BLaER1 (cell line): Measurements from ENCODE around the gene MAP1LC3A.
A peak's percentile ranks its signal among the peaks of the same experiment; 100 is the strongest.
"Not testable (repeated sequence)": the region's sequence is repeated elsewhere in the genome, so short reads cannot be mapped to it uniquely, and the experiment has no call there.

ENCODE experiments used
- H3K27ac ChIP-seq: shearing (Covaris generic); formaldehyde crosslinking; 2 replicates; pipeline ENCODE4 v1.8.1; 2022
- H3K27me3 ChIP-seq: shearing (Covaris generic); formaldehyde crosslinking; 2 replicates; pipeline ENCODE4 v1.8.1; 2022
- H3K36me3 ChIP-seq: shearing (Covaris generic); formaldehyde crosslinking; 2 replicates; pipeline ENCODE4 v1.8.1; 2022
- H3K4me1 ChIP-seq: shearing (Covaris generic); formaldehyde crosslinking; 2 replicates; pipeline ENCODE4 v1.8.1; 2022
- H3K4me2 ChIP-seq: shearing (Covaris generic); formaldehyde crosslinking; 2 replicates; pipeline ENCODE4 v1.8.1; 2022
- H3K4me3 ChIP-seq: shearing (Covaris generic); formaldehyde crosslinking; 2 replicates; pipeline ENCODE4 v1.8.1; 2022
- H3K9ac ChIP-seq: shearing (Covaris generic); formaldehyde crosslinking; 2 replicates; pipeline ENCODE4 v1.8.1; 2022
- H3K9me3 ChIP-seq: shearing (Covaris generic); formaldehyde crosslinking; 2 replicates; pipeline ENCODE4 v1.8.1; 2022
- H4K20me1 ChIP-seq: shearing (Covaris generic); formaldehyde crosslinking; 2 replicates; pipeline ENCODE4 v1.8.1; 2022
- Cebpa-rat ChIP-seq: shearing (Covaris generic); IDR thresholded peaks from 2 replicates; pipeline ENCODE4 v1.8.1; 2022

MAP1LC3A gene

DNA sequence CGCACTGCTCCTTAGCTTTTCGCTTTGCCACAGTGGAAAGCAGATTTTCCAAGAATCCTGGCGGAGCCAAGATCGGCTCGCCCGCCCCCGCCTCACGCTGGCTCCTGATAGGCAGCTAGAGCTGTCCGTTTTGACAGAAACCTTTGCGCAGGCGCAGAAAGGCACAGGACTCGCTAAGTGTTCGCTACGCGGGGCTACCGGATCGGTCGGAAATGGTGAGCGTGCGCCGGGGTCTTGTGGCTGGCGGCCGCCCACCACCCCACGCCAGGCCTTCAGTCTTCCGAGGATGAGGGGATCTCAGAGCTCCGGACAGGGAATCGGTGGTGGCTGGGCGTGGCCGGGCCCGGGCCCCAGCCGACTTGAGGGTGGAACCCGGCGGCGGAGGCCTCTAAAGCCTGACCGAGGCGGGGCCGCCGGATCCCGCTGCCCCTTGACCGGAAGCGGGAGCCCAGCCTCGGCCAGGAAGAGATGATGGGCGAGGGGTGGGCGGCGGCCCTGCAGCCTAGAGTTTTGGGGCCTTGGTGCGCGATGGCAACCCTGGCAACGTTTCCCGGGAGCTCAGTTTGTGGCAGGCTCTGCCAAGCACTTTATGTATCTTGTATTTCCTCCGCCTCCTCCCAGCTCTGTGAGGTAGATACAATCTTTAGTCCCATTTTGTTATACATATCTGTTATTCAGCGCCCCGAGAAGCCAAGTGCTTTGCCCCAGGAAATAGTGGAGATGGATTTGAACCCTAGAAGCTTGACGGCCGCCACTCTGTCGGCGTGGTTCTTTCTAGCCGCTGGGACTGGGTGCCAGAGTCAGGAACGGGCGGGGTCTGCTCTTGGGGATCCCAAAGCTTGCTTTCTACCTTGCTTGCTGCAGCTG is 42.0 kb upstream of the MAP1LC3A start, which contains the start of gene DYNLRB1:
Gene DYNLRB1, plus strand, starts transcription at position 176 of the 867 bp plus-strand sequence. Its CDS starts 37 bp downstream, at position 213.
- Histone ChIP-seq H3K9ac (peak within 1 kb of the TSS; percentile 93), H3K27me3 (no peaks in the 10 kb centered on the region), H3K4me1 (peaks cover 29% of the 10 kb centered on the region), H3K4me3 (peak within 1 kb of the TSS; percentile 84), H3K4me2 (peak within 1 kb of the TSS; percentile 83), H3K27ac (peak within 1 kb of the TSS; percentile 86), H3K36me3 (peaks cover 26% of the 10 kb centered on the region), H4K20me1 (peaks cover 48% of the 10 kb centered on the region), H3K9me3 (no peaks in the 10 kb centered on the region)
- TF ChIP-seq Cebpa-rat: no peak

DNA sequence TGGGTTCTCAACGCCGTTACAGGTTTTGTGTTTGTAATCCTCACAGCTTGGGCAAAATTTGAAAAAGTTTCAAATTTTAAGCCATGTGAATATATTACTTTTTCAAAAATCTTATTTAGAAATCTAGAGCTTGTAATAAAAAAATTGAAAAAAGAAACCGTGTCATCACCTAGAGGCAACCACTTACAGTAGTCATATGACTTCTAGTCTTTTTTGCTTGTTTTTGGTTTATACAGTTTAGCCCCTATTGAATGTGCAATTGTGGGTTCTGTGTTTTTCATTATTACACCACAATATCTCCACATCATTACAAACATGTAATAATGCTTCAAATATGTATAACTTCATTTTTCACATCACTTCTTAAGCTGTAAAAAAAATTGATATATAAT is 41.4 kb upstream of the MAP1LC3A start:
- TF ChIP-seq Cebpa-rat: no peak
- no peaks in the 10 kb centered on the region for H3K9me3 ChIP-seq
- peak overlapping the region; percentile 93 for H3K9ac ChIP-seq
- H4K20me1 ChIP-seq: peaks cover 54% of the 10 kb centered on the region
- H3K4me2 ChIP-seq: peak overlapping the region; percentile 75
- peaks cover 33% of the 10 kb centered on the region for H3K4me1 ChIP-seq
- peaks cover 26% of the 10 kb centered on the region for H3K36me3 ChIP-seq
- H3K27me3 ChIP-seq: no peaks in the 10 kb centered on the region
- H3K27ac ChIP-seq: peak overlapping the region; percentile 86; the same call in 1 of the 2 replicates
- peak overlapping the region; percentile 84 for H3K4me3 ChIP-seq

DNA sequence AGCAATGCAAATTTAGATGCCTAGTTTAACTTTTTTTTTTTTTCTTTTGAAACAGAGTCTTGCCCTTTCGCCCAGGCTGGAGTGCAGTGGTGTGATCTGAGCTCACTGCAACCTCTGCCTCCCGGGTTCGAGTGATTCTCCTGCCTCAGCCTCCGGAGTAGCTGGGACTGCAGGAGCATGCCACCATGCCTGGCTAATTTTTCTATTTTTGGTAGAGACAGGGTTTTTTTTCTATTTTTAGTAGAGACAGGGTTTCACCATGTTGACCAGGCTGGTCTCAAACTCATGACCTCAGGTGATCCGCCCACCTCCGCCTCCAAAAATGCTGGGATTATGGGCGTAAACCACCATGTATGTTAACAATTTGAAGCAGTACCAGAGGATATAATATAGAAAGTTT is 39.7 kb upstream of the MAP1LC3A start:
- H3K9ac ChIP-seq, H3K27ac ChIP-seq, H3K9me3 ChIP-seq, H3K4me2 ChIP-seq, H3K27me3 ChIP-seq, H3K4me3 ChIP-seq: not testable (repeated sequence)
- H3K4me1 ChIP-seq: peaks cover 42% of the 10 kb centered on the region
- peaks cover 19% of the 10 kb centered on the region; the same call in 1 of the 2 replicates for H3K36me3 ChIP-seq
- H4K20me1 ChIP-seq: peaks cover 72% of the 10 kb centered on the region

GRCh38 chr20:34519841-34520240 is 38.7 kb upstream of the MAP1LC3A start:
- not testable (repeated sequence) for H3K27me3 ChIP-seq, H3K9ac ChIP-seq, H3K9me3 ChIP-seq, H3K4me3 ChIP-seq, H3K27ac ChIP-seq, H3K4me2 ChIP-seq
- Histone ChIP-seq H3K4me1 (peaks cover 36% of the 10 kb centered on the region), H4K20me1 (peaks cover 81% of the 10 kb centered on the region), H3K36me3 (peaks cover 26% of the 10 kb centered on the region)

- Histone ChIP-seq H3K36me3 (peaks cover 57% of the 10 kb centered on the region), H3K9ac (no peak overlapping the region), H3K27ac (no peak overlapping the region; the same call in 1 of the 2 replicates), H3K27me3 (no peaks in the 10 kb centered on the region), H3K9me3 (no peaks in the 10 kb centered on the region), H3K4me3 (no peak overlapping the region), H3K4me1 (peaks cover 20% of the 10 kb centered on the region), H3K4me2 (peak overlapping the region; percentile 35), H4K20me1 (peaks cover 96% of the 10 kb centered on the region)
- no peak for TF ChIP-seq Cebpa-rat
Observed at GRCh38 chr20:34522969-34523871, 35.3 kb upstream of the MAP1LC3A start.

DNA sequence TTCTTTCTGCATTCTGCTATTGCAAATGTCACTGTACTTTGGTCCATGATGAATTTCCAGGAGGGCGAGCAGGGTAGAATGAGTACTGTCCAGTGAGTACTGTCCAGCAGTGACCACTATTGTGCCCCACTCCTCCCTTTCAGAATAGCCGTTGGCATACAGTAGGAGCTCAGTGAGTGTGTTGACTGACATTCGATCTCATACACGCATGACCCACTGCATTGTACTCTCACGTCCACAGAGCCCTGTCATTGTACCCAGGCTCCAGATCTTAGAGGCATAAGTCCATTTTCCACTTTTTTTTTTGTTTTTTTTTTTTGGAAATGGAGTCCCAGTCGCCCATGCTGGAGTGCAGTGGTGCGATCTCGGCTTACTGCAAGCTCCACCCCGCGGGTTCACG is 34.1 kb upstream of the MAP1LC3A start:
- H3K4me1 ChIP-seq: peaks cover 13% of the 10 kb centered on the region
- H3K27me3 ChIP-seq: no peaks in the 10 kb centered on the region
- H3K9ac ChIP-seq: no peak overlapping the region
- no peak overlapping the region for H3K27ac ChIP-seq
- TF ChIP-seq Cebpa-rat: no peak
- H4K20me1 ChIP-seq: peaks cover 94% of the 10 kb centered on the region
- H3K4me2 ChIP-seq: no peak overlapping the region
- no peak overlapping the region for H3K4me3 ChIP-seq
- H3K9me3 ChIP-seq: no peaks in the 10 kb centered on the region
- H3K36me3 ChIP-seq: peaks cover 62% of the 10 kb centered on the region

DNA sequence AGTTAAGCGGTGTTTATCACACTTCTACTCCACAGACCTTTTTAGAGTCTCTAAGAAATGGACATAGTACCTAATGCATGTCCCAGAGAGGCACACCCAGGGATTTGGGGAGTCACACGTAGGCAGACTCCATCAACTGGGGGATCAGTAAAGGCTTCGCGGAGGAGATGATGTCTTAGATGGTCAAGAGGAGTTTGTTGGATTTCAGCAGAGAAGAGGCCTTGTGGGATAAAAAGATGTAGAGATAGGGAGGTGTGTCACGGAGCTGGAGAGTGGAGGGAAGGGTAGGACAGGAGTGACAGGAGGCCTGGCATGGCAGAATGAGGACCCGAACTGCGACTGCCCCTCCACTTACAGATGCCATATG is 33.2 kb upstream of the MAP1LC3A start:
- Histone ChIP-seq H3K4me3 (no peak overlapping the region), H3K4me1 (peaks cover 13% of the 10 kb centered on the region), H3K9ac (no peak overlapping the region; the same call in 1 of the 2 replicates), H3K27ac (no peak overlapping the region), H4K20me1 (peaks cover 94% of the 10 kb centered on the region), H3K27me3 (no peaks in the 10 kb centered on the region), H3K4me2 (no peak overlapping the region), H3K36me3 (peaks cover 67% of the 10 kb centered on the region), H3K9me3 (no peaks in the 10 kb centered on the region)
- no peak for TF ChIP-seq Cebpa-rat

GRCh38 chr20:34525709-34526416 is 32.7 kb upstream of the MAP1LC3A start:
- Histone ChIP-seq H3K36me3 (peaks cover 72% of the 10 kb centered on the region), H3K4me2 (no peak overlapping the region), H3K27me3 (no peaks in the 10 kb centered on the region), H3K9me3 (no peaks in the 10 kb centered on the region), H3K4me1 (peaks cover 13% of the 10 kb centered on the region), H3K9ac (no peak overlapping the region; the same call in 1 of the 2 replicates), H4K20me1 (peaks cover 94% of the 10 kb centered on the region), H3K27ac (no peak overlapping the region), H3K4me3 (no peak overlapping the region)
- no peak for TF ChIP-seq Cebpa-rat

- H3K9me3 ChIP-seq: no peaks in the 10 kb centered on the region
- no peak overlapping the region for H3K4me2 ChIP-seq
- peaks cover 13% of the 10 kb centered on the region for H3K4me1 ChIP-seq
- H3K4me3 ChIP-seq: no peak overlapping the region
- H3K36me3 ChIP-seq: peaks cover 78% of the 10 kb centered on the region
- no peak for TF ChIP-seq Cebpa-rat
- H3K27me3 ChIP-seq: no peaks in the 10 kb centered on the region
- H3K9ac ChIP-seq: no peak overlapping the region
- no peak overlapping the region for H3K27ac ChIP-seq
- H4K20me1 ChIP-seq: peaks cover 94% of the 10 kb centered on the region
Observed at GRCh38 chr20:34526466-34526865, 32.1 kb upstream of the MAP1LC3A start.
